Choroid plexus epithelial cell (primary cell): ENCODE data around the gene VWA7.

Experiments used
- DNase-seq: peaks from one replicate; pipeline ENCODE4 v3.0.0-alpha.2; 2010; ENCODE audit warnings: low read depth
- H3K4me3 ChIP-seq: 2 replicates; pipeline ENCODE4 v1.5.1; 2011; ENCODE audit warnings: low read depth, mild to moderate bottlenecking, control low read depth, low read length, moderate library complexity
- CTCF ChIP-seq: conservative IDR thresholded peaks from 2 replicates; pipeline ENCODE4 v1.5.1; 2011; ENCODE audit warnings: low read depth, mild to moderate bottlenecking, control low read depth, inconsistent platforms, low read length, moderate library complexity

The VWA7 gene

DNA sequence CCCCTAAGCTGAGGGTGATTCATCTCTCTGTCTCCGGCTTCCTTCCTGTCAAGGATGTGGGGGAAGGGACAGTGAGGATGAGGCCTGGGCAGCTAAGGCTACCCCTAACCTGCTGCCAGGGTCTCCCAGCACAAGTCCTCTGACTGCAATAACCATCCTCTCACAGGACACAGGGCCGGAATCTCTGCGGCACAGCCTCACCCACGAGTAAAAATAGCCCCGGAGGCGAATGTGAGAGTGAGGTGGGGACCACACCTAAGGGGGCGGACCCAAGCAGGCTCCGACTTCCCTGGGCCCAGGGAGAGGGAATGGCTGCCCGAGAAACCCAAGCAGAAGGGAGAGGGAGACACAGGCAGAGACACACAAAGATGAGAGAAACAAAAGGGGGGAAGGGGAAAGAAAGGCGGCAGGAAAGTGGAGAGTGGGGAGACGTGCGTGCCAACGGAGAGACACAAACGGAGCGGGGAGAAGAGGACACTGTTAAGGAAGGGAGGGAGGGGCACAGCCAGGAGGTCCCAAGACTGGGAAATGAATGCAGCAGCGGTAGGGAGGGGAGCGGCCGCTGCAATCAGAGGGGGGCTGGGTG lies 42.2 kb downstream of the VWA7 start:
- no peak for TF ChIP-seq CTCF
- peak overlapping the region; percentile 91 for H3K4me3 ChIP-seq
- DNase-seq = peak; percentile 61

GRCh38 chr6:31734247-31734820 lies 42.8 kb downstream of the VWA7 start:
- TF ChIP-seq CTCF = no peak
- peak overlapping the region; percentile 91 for H3K4me3 ChIP-seq
- no peak for DNase-seq

GRCh38 chr6:31733734-31734133 lies 43.4 kb downstream of the VWA7 start:
- DNase-seq = no peak
- no peak for TF ChIP-seq CTCF
- peak overlapping the region; percentile 91 for H3K4me3 ChIP-seq

DNA sequence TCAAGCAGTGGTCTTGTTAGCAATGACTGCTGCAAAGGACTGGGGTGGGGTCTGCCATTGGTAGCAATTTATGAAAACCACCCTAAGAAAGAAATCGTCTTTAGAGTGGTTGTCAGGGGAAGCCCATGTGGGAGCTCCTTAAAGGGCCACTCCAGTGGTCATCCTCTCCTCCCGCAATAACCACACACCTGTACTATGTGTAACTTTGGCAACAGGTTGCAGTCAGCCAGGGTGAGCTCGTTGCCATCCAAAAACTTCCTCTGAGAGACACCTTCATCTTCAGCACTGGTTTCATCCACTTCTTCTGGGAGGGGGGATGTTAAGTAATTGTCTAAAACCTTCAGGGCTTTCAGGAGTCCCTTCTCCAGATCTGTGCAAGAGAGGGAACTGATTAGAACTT lies 45.1 kb downstream of the VWA7 start:
- no peak overlapping the region for H3K4me3 ChIP-seq
- no peak for TF ChIP-seq CTCF

GRCh38 chr6:31730631-31731086 lies 46.5 kb downstream of the VWA7 start:
- peak overlapping the region; percentile 80 for H3K4me3 ChIP-seq
- no peak for TF ChIP-seq CTCF

More for the DNA sequence above, 45.1 kb downstream of the VWA7 start:
- no peak for DNase-seq

GRCh38 chr6:31729979-31730630 lies 47.0 kb downstream of the VWA7 start:
- peak overlapping the region; percentile 80 for H3K4me3 ChIP-seq
- TF ChIP-seq CTCF = no peak
- DNase-seq = peak; percentile 88

More at GRCh38 chr6:31730631-31731086, 46.5 kb downstream of the VWA7 start:
- DNase-seq = no peak
